ENCODE results near the gene RAB44.

DNA sequence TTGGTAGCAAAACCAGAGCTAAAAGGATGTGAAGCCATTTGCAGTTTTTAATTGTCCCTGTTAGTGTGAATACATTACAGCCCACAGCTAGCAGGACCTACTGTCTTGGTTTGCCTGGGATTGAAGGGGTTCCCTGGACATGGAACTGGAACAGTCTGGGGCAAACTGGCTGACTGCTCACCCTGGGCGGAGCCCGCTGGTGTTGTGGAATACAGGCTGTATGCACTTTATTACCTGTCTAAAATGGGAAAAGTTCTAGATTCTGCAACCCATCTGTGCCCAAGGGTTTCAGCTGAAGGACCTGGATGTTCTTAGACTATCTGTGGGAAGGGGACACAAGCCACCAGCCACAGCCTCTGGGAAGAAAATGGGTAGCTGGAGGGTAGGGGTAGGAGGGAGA lies 31.3 kb upstream of the RAB44 start:
- TF ChIP-seq GATA2 (IDR thresholded peaks at IDR 0.05; ENCODE audit: low read depth, low read length) (no peak), GATA3 (IDR thresholded peaks at IDR 0.05; ENCODE audit: low read depth, low read length) (no peak)

All from SH-SY5Y (cell line).